Measurements from ENCODE around the gene REPS1. TPM values are rescaled to one million over a fixed set of nuclear protein-coding genes. Genes with fewer than 3 reads are reported as not detected.
A peak's percentile ranks its signal among the peaks of the same experiment; 100 is the strongest.
"Not testable (repeated sequence)": the region's sequence is repeated elsewhere in the genome, so short reads cannot be mapped to it uniquely, and the experiment has no call there.

The REPS1 gene
- total RNA-seq, 2 donors from 2014 or later = 92.0 to 92.9 TPM

DNA sequence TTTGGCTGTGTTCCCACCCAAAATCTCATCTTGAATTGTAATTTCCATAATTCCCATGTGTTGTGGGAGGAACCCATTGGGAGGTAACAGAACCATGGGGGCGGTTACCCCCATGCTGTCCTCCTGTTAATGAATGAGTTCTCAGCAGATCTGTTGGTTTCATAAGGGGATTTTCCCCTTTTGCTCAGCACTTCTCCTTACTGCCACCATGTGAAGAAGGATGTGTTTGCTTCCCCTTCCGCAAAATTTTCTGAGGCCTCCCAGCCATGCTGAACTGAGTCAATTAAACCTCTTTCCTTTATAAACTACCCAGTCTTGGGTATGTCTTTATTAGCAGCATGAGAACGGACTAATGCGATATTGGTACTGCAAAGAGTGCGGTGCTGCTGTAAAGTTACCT lies 4.9 kb upstream of the REPS1 start:
- not testable (repeated sequence) for ATAC-seq (replicated peaks in 1 of 2); H3K4me3 Mint-ChIP-seq

DNA sequence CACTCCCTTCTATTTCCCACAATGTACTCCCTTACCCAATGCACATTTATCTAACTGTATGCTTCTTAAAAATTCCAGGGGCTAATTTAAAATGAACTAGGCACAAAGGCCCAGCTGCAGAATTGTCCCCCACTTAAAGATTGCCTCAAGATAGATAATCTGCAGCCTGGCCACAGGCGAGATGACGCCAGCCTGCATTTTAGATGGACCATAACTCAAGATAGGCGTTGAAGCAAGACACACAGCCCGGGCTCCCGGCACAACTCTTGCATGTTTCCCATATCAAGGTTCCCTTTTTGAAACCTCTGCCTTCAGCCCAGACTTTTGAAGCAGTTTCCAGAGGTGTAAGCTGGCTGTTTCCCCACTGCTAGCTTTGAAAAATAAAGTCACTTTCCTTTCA lies 3.2 kb upstream of the REPS1 start:
- Mint-ChIP-seq H3K36me3 (ENCODE audit: insufficient read depth in 2 of 2) (peaks cover 2 to 4% of the 10 kb centered on the region in 2 donors), H3K27me3 (ENCODE audit: low read depth) (no peaks in the 10 kb centered on the region), H3K4me3 (no peak overlapping the region), H3K4me1 (ENCODE audit: low read depth) (peaks cover 13% of the 10 kb centered on the region), H3K9me3 (peaks cover 0 to 3% of the 10 kb centered on the region in 2 donors), H3K27ac (no peak overlapping the region)
- no peak for DNase-seq
- no peak for ATAC-seq (replicated peaks in 1 of 2)

More for the DNA sequence above, 4.9 kb upstream of the REPS1 start:
- not testable (repeated sequence) for H3K27me3 Mint-ChIP-seq (ENCODE audit: low read depth); DNase-seq; H3K27ac Mint-ChIP-seq; H3K9me3 Mint-ChIP-seq; H3K36me3 Mint-ChIP-seq (ENCODE audit: insufficient read depth in 2 of 2)
- peaks cover 13% of the 10 kb centered on the region for H3K4me1 Mint-ChIP-seq (ENCODE audit: low read depth)

DNA sequence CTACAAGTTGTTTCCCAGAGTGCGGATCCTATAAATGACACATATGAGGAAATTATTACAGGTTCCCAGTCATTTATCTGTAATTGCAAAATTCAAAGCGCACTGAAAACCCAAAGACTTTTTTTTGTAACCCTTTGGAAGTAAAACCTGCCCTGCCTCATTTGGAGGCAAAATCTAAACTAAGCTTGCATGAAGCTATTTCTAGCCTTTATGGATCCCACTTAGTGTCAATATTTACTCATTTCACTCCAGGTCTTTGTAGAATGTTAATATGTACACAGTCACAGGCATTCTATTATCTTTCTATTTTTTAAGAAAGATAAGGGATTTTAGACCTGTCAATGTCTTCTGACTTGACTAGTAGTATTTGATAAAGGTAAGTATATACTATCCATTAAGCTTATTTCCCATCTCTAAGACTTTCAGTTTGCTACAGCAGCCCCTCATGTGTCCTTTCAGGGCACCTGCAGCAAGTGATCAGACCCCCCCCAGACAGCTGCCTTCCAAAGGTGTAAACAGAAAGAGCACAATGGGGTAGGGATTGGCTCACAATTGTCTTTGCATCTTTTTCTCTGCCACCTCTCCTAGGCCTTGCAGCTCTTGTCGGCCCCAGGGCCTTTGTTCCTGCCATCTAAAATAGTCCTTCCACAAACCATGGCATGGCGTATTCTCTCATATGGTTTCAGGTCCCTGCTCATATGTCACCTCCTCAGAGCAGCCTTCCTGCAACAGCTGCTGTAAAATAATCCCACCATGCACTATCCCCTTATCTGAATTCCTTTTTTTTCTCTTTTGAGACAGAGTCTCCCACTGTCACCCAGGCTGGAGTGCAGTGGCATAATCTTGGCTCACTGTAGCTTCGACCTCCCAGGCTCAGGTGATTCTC lies 1.3 kb upstream of the REPS1 start:
- Mint-ChIP-seq H3K4me3 (peak overlapping the region; percentile 41 to 92), H3K36me3 (ENCODE audit: insufficient read depth in 2 of 2) (peaks cover 2 to 4% of the 10 kb centered on the region in 2 donors), H3K4me1 (ENCODE audit: low read depth) (peaks cover 13% of the 10 kb centered on the region)

DNA sequence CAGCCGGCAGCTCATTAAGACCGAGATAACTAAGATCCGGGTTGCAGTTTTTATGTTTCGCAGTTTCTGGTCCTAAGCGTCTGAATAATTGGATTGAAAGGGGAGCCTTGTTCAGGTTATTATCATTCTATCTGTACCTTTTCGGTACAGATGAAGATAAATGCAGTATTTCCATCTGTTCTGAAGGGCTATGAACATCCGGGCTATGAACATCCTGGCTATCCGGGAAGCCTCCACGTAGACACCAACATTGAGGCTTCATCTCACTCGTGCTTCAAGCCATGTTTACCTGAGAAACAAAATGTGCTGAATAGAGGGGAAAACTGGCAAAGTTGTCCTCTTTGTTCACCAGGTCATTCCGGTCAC lies 399 bp upstream of the REPS1 start:
- peak overlapping the region; percentile 90 to 92 for H3K4me3 Mint-ChIP-seq
- no peaks in the 10 kb centered on the region for H3K27me3 Mint-ChIP-seq (ENCODE audit: low read depth)
- peak; percentile 14 to 15 for ATAC-seq (replicated peaks in 1 of 2)
- peaks cover 0 to 1% of the 10 kb centered on the region in 2 donors for H3K9me3 Mint-ChIP-seq
- H3K27ac Mint-ChIP-seq = peak overlapping the region; percentile 93
- no peak for DNase-seq
- peaks cover 13% of the 10 kb centered on the region for H3K4me1 Mint-ChIP-seq (ENCODE audit: low read depth)
- peaks cover 2 to 4% of the 10 kb centered on the region in 2 donors for H3K36me3 Mint-ChIP-seq (ENCODE audit: insufficient read depth in 2 of 2)

More for the DNA sequence above, 1.3 kb upstream of the REPS1 start:
- DNase-seq (no peak), ATAC-seq (replicated peaks in 1 of 2) (no peak)
- H3K27ac Mint-ChIP-seq = peak overlapping the region; percentile 93
- H3K27me3 Mint-ChIP-seq (ENCODE audit: low read depth) = no peaks in the 10 kb centered on the region
- peaks cover 0 to 3% of the 10 kb centered on the region in 2 donors for H3K9me3 Mint-ChIP-seq

DNA sequence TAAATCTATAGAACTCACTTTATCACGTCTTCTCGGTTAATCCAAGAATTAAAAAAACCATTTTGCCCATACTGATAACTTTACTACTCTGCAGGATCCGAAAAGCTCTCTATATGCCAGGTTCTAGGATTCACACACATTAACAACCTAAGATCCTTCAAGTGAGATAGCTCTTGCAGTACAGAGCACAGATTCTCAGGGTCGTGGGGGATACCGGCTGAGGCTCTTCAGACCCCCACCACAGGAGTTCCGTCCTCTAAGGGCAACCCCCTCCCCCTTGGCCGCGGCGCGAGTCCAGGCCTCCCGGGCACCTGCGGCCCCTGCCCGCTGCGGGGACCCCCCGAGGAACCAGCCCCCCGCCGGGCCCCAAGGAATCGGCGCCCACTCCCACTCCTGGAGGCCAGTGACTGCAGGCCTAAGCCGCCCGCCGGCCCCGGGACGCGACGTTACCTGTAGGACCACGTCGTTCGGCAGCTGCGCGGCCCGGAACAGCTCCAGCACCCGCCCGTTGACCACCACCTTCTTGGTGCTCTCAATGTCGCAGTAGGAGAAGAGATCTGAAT lies 892 bp downstream of the REPS1 start:
- ATAC-seq (replicated peaks in 1 of 2) (no peak), DNase-seq (no peak)
- H3K27me3 Mint-ChIP-seq (ENCODE audit: low read depth) = no peaks in the 10 kb centered on the region
- no peak overlapping the region for H3K4me3 Mint-ChIP-seq
- H3K27ac Mint-ChIP-seq = peak overlapping the region; percentile 96
- H3K4me1 Mint-ChIP-seq (ENCODE audit: low read depth) = peaks cover 13% of the 10 kb centered on the region
- no peaks in the 10 kb centered on the region for H3K9me3 Mint-ChIP-seq
- H3K36me3 Mint-ChIP-seq (ENCODE audit: insufficient read depth in 2 of 2) = peaks cover 2 to 4% of the 10 kb centered on the region in 2 donors

DNA sequence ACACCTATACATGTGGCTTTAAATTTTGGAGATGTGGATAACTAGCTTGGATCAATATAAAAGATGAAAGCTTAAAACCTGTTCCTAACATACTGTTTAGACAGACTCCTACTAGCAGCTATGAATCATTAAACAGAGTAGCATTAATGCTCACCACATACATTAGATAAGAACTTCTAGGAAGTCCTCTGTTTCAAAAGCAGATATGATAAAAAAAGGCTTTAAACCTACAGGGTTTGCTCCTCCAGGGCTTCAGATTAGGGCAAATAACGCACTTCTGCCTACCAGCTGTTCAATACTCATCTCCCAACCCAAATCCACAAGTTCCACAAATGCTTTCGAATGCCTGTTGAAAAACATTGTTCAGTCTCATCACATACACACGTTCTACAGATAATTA lies 1.5 kb downstream of the REPS1 start:
- peaks cover 2 to 4% of the 10 kb centered on the region in 2 donors for H3K36me3 Mint-ChIP-seq (ENCODE audit: insufficient read depth in 2 of 2)
- H3K27ac Mint-ChIP-seq = peak overlapping the region; percentile 96
- H3K4me1 Mint-ChIP-seq (ENCODE audit: low read depth) = peaks cover 17% of the 10 kb centered on the region
- DNase-seq (no peak), ATAC-seq (replicated peaks in 1 of 2) (no peak)
- no peaks in the 10 kb centered on the region for H3K9me3 Mint-ChIP-seq
- H3K27me3 Mint-ChIP-seq (ENCODE audit: low read depth) = no peaks in the 10 kb centered on the region
- no peak overlapping the region for H3K4me3 Mint-ChIP-seq

DNA sequence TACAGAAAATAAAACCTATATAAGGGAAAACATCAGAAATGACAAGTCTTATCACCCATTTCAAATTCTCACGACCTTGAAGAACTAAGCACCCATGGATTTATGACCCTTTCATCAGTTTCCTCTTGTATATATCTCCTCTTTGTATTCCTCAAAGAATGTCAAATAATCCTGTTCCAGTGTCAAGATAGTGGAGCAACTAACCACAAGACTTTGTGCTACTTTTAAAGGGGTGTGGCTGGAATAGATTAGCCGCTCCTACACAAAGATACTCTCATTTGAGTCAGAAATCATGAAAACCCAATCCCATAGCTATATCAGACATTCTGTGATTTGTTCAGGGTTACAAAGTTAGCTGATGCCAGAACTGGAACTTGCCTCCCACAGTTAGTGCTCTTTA lies 6.6 kb downstream of the REPS1 start:
- Mint-ChIP-seq H3K4me1 (ENCODE audit: low read depth) (peaks cover 40% of the 10 kb centered on the region), H3K27ac (no peak overlapping the region), H3K27me3 (ENCODE audit: low read depth) (no peaks in the 10 kb centered on the region), H3K9me3 (no peaks in the 10 kb centered on the region), H3K4me3 (no peak overlapping the region), H3K36me3 (ENCODE audit: insufficient read depth in 2 of 2) (peaks cover 0 to 3% of the 10 kb centered on the region in 2 donors)
- ATAC-seq (replicated peaks in 1 of 2) = no peak
- DNase-seq = no peak

DNA sequence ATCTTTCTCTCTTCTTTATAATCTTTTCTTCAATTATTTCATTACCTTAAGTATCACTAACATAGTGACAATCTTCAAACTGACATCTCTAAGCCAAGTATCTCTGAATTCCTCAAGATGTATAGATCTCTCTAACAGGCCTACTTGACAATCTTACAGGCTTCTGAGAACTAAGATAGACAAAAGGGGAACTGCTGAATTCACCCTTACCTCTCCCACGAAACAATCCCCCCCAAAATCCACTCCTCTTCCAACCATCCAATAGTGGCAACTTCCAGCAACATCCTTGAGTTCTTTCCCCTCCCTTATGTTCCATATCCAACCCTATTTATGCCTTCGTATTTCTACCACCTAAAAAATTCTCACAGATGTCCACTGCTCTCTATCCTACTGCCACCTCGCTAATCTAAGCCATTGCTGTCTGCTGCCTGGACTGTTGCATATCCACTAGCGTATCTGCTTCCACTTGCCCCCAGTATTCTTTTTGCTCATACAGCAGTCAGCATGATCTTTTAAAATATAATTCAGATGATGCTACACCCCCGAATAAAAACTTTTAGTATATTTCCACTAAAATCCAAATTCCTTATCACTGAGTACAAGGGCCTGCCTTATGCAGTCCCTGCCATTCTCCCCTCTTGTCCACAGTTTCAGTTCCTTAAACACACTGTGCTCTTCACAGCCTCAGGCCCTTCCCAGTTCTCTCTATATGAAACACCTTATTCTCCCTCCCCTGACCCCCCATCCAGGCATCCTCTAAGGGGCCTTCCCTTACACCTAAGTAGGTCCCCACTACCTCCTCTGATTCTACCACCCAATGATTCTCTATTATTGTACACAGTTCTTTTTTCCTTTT lies 8.0 kb downstream of the REPS1 start:
- Mint-ChIP-seq H3K36me3 (ENCODE audit: insufficient read depth in 2 of 2) (peaks cover 0 to 3% of the 10 kb centered on the region in 2 donors), H3K27ac (no peak overlapping the region), H3K4me1 (ENCODE audit: low read depth) (peaks cover 45% of the 10 kb centered on the region), H3K4me3 (no peak overlapping the region), H3K27me3 (ENCODE audit: low read depth) (no peaks in the 10 kb centered on the region), H3K9me3 (no peaks in the 10 kb centered on the region)
- ATAC-seq (replicated peaks in 1 of 2) = no peak
- DNase-seq = no peak

DNA sequence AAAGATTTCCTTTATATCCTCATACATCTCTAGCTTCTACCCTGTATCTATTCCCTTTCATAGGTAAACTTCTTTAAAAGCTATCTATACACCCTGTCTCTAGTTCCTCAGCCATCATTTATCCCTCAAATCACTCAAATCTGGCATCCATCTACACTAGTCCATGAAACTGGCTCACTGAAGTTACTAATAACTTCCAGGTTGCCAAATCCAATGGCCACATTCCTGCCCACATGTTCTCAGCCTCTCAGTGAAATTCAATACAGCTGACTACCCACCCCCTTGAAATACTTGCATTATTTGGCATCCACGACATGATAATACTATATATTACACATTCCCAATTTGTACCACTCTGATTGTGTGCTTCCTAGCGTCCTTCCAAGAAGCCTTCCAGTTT lies 8.7 kb downstream of the REPS1 start:
- Mint-ChIP-seq H3K4me1 (ENCODE audit: low read depth) (peaks cover 48% of the 10 kb centered on the region), H3K4me3 (no peak overlapping the region), H3K36me3 (ENCODE audit: insufficient read depth in 2 of 2) (peaks cover 0 to 3% of the 10 kb centered on the region in 2 donors), H3K27me3 (ENCODE audit: low read depth) (no peaks in the 10 kb centered on the region), H3K27ac (no peak overlapping the region), H3K9me3 (no peaks in the 10 kb centered on the region)
- DNase-seq (no peak), ATAC-seq (replicated peaks in 1 of 2) (no peak)

DNA sequence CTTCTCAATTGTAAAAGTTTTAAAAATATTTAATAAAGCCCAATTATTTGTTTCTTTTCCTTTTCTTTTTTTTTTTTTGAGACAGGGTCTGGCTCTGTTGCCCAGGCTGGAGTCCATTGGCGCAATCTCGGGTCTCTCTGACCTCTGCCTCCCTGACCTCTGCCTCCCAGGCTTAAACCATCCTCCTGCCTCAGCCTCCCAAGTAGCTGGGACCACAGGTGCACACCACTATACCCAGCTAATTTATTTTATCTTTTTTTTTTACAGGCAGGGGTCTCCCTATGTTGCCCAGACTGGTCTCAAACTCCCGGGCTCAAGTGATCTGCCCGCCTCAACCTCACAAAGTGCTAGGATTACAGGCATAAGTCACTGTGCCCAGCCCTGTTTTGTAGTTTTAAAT lies 9.8 kb downstream of the REPS1 start:
- H3K4me3 Mint-ChIP-seq = no peak overlapping the region
- DNase-seq (no peak), ATAC-seq (replicated peaks in 1 of 2) (no peak)
- no peaks in the 10 kb centered on the region for H3K27me3 Mint-ChIP-seq (ENCODE audit: low read depth)
- peaks cover 49% of the 10 kb centered on the region for H3K4me1 Mint-ChIP-seq (ENCODE audit: low read depth)
- peaks cover 0 to 3% of the 10 kb centered on the region in 2 donors for H3K36me3 Mint-ChIP-seq (ENCODE audit: insufficient read depth in 2 of 2)
- no peaks in the 10 kb centered on the region for H3K9me3 Mint-ChIP-seq
- no peak overlapping the region for H3K27ac Mint-ChIP-seq

DNA sequence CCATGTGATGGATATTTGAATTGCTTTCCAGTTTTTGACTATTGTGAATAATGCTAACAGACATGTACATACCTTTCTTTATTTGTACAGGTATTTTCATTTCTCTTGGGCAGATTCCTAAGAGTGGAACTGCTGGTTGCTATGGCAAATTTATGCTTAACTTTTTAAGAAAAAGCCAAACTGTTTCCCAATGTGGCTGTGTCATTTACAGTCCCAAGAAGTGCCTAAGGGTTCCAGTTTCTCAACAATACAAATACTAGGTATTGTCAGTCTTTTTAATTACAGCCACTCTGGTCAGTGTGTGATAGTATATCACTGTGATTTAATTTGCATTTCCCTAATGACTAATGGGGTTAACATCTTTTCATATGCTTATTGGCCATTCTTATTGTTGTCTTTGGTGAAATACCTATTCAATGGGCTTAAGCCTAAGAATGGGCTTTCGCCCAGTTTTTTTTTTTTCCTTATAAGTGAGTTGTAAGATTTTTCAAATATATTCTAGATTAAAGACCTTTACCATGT lies 10.3 kb downstream of the REPS1 start:
- DNase-seq (no peak), ATAC-seq (replicated peaks in 1 of 2) (no peak)
- H3K4me1 Mint-ChIP-seq (ENCODE audit: low read depth) = peaks cover 54% of the 10 kb centered on the region
- no peaks in the 10 kb centered on the region for H3K27me3 Mint-ChIP-seq (ENCODE audit: low read depth)
- peaks cover 0 to 3% of the 10 kb centered on the region in 2 donors for H3K36me3 Mint-ChIP-seq (ENCODE audit: insufficient read depth in 2 of 2)
- H3K9me3 Mint-ChIP-seq = no peaks in the 10 kb centered on the region
- H3K27ac Mint-ChIP-seq = no peak overlapping the region
- no peak overlapping the region for H3K4me3 Mint-ChIP-seq

DNA sequence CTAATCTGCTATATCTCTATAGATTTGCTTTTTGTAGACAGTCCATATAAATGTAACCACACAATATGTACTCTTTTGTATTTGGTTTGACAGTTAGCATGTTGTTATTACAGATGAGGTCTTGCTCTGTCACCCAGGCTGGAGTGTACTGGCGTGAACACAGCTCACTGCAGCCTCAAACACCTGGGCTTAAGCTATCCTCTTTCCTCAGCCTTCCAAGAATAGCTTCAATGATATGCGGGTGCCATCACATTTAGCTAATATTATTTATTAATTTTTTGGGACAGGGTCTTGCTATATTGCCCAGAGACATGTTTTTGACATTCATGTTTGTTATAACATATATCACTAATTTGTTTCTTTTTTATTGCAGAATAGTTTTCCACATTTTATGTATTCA lies 10.8 kb downstream of the REPS1 start:
- no peak overlapping the region for H3K4me3 Mint-ChIP-seq
- peaks cover 0 to 3% of the 10 kb centered on the region in 2 donors for H3K36me3 Mint-ChIP-seq (ENCODE audit: insufficient read depth in 2 of 2)
- no peaks in the 10 kb centered on the region for H3K9me3 Mint-ChIP-seq
- DNase-seq (no peak), ATAC-seq (replicated peaks in 1 of 2) (no peak)
- H3K4me1 Mint-ChIP-seq (ENCODE audit: low read depth) = peaks cover 57% of the 10 kb centered on the region
- no peaks in the 10 kb centered on the region for H3K27me3 Mint-ChIP-seq (ENCODE audit: low read depth)
- H3K27ac Mint-ChIP-seq = no peak overlapping the region

DNA sequence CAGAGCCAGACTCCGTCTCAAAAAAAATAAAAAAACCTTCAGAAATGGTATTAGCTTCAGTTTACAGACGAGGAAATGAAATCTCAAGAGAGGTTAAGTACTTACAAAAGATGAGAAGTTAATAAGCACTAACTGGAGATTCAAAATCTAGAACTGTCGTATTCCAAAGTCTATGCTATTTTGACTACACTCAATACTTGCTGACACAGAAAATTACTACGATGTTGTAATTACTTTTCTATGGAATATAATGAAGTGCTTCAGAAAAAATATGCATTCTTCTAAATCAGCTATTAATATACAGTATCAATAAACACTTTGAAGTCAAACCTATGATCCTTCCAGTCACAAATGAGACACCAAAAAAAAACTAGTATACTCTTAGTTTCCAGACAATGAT lies 12.2 kb downstream of the REPS1 start:
- no peak overlapping the region for H3K4me3 Mint-ChIP-seq
- H3K27ac Mint-ChIP-seq = no peak overlapping the region
- ATAC-seq (replicated peaks in 1 of 2) (no peak), DNase-seq (no peak)
- H3K4me1 Mint-ChIP-seq (ENCODE audit: low read depth) = peaks cover 60% of the 10 kb centered on the region
- no peaks in the 10 kb centered on the region for H3K9me3 Mint-ChIP-seq
- peaks cover 0 to 3% of the 10 kb centered on the region in 2 donors for H3K36me3 Mint-ChIP-seq (ENCODE audit: insufficient read depth in 2 of 2)
- no peaks in the 10 kb centered on the region for H3K27me3 Mint-ChIP-seq (ENCODE audit: low read depth)
